ENCODE data around the gene GLP2R. TPM values are rescaled to one million over a fixed set of nuclear protein-coding genes. Genes with fewer than 3 reads are reported as not detected.

GLP2R gene
- total and polyA plus RNA-seq, 10 of the 15 experiments (the other 5 are each of a cell fraction or from before 2014, with no cell fraction given): not detected

GRCh38 chr17:9828296-9829295 is 2.9 kb downstream of the GLP2R start:
- DNase-seq (ENCODE audit: low read depth, low spot score) (no peak), FAIRE-seq (no peak), ATAC-seq (no peak)
- Histone ChIP-seq H4K20me1 (ENCODE audit: control insufficient read depth, insufficient read depth) (no peaks in the 10 kb centered on the region), H3K4me1 (ENCODE audit: control insufficient read depth, insufficient read depth, low read length) (no peaks in the 10 kb centered on the region), H3K4me3 (no peak overlapping the region), H3K9ac (ENCODE audit: control insufficient read depth, insufficient read depth, low read length) (no peak overlapping the region), H3K9me3 (replicated peaks; ENCODE audit: control insufficient read depth, insufficient read depth, low read length) (no peaks in the 10 kb centered on the region), H2AFZ (ENCODE audit: control insufficient read depth, low read depth, low read length) (no peak overlapping the region), H3K4me2 (ENCODE audit: control insufficient read depth, insufficient read depth) (no peak overlapping the region), H3K27ac (ENCODE audit: control insufficient read depth, insufficient read depth) (no peak overlapping the region), H3K27me3 (replicated peaks in 1 of 2; ENCODE audit: control insufficient read depth in 2 of 2, insufficient read depth in 2 of 2, low read length in 1 of 2) (peaks cover 0 to 2% of the 10 kb centered on the region in 2 experiments; a peak in 1 of 4 replicates), H3K36me3 (ENCODE audit: control insufficient read depth in 2 of 2, insufficient read depth in 2 of 2, low read length in 1 of 2) (no peaks in the 10 kb centered on the region), H3K79me2 (ENCODE audit: control insufficient read depth, insufficient read depth, low read length) (no peaks in the 10 kb centered on the region)
- no TSS peak for BruUV-seq (replicated peaks)
- ChIA-PET SMC1A (ENCODE audit: uncharacterized antibody, unreplicated experiment) (no interaction called here), RAD21 (ENCODE audit: unreplicated experiment) (no interaction called here), CTCF (no interaction called here), POLR2A (no interaction called here)
- no peak for TF ChIP-seq HDAC6 (IDR thresholded peaks at IDR 0.05; ENCODE audit: unreplicated experiment)
- TF ChIP-seq ETV6 (conservative IDR thresholded peaks at IDR 0.05 in 1 of 2, IDR thresholded peaks at IDR 0.05 in 1 of 2; ENCODE audit: borderline replicate concordance in 1 of 2, low read depth in 1 of 2): no peak
- no peak for TF ChIP-seq KLF5 (IDR thresholded peaks at IDR 0.05; ENCODE audit: partially characterized antibody)
- TF ChIP-seq, protein P1, sequence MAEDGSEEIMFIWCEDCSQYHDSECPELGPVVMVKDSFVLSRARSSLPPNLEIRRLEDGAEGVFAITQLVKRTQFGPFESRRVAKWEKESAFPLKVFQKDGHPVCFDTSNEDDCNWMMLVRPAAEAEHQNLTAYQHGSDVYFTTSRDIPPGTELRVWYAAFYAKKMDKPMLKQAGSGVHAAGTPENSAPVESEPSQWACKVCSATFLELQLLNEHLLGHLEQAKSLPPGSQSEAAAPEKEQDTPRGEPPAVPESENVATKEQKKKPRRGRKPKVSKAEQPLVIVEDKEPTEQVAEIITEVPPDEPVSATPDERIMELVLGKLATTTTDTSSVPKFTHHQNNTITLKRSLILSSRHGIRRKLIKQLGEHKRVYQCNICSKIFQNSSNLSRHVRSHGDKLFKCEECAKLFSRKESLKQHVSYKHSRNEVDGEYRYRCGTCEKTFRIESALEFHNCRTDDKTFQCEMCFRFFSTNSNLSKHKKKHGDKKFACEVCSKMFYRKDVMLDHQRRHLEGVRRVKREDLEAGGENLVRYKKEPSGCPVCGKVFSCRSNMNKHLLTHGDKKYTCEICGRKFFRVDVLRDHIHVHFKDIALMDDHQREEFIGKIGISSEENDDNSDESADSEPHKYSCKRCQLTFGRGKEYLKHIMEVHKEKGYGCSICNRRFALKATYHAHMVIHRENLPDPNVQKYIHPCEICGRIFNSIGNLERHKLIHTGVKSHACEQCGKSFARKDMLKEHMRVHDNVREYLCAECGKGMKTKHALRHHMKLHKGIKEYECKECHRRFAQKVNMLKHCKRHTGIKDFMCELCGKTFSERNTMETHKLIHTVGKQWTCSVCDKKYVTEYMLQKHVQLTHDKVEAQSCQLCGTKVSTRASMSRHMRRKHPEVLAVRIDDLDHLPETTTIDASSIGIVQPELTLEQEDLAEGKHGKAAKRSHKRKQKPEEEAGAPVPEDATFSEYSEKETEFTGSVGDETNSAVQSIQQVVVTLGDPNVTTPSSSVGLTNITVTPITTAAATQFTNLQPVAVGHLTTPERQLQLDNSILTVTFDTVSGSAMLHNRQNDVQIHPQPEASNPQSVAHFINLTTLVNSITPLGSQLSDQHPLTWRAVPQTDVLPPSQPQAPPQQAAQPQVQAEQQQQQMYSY (CRISPR knock-in tag; IDR thresholded peaks at IDR 0.05): no peak
- TF ChIP-seq TAF1 (IDR thresholded peaks at IDR 0.05; ENCODE audit: borderline replicate concordance, low read depth, low read length): no peak
- TF ChIP-seq PAX5 (IDR thresholded peaks at IDR 0.05; ENCODE audit: borderline replicate concordance, low read depth, low read length): no peak
- no peak for TF ChIP-seq ZNF207 (IDR thresholded peaks at IDR 0.05; ENCODE audit: borderline replicate concordance)
- no peak for TF ChIP-seq POLR2A (IDR thresholded peaks at IDR 0.05; ENCODE audit: low read depth, low read length)
- no peak for TF ChIP-seq RFX5 (IDR thresholded peaks at IDR 0.05; ENCODE audit: low read depth, low read length)
- WGBS (ENCODE audit: insufficient coverage, insufficient replicate concordance, low lambda C conversion rate, missing lambda C conversion rate): 43% methylated on average over 13 of the region's 13 CpGs
- in situ Hi-C loops (cut with MboI): no loop called here
- intact Hi-C loops (cut with micrococcal nuclease; ENCODE audit: unreplicated experiment): no loop called here
